Stimulated activated CD4-positive, alpha-beta T cell treated with anti-CD3 and anti-CD28 coated beads, Interleukin-2, amount 100 ng/mL, for 24 hours (primary cell): ENCODE measurements around the gene CLDN9.

Experiments used
- DNase-seq, 2 donors: peaks; one replicate each; pipeline ENCODE4 v3.0.0-alpha.2; 2020

Gene CLDN9

DNA sequence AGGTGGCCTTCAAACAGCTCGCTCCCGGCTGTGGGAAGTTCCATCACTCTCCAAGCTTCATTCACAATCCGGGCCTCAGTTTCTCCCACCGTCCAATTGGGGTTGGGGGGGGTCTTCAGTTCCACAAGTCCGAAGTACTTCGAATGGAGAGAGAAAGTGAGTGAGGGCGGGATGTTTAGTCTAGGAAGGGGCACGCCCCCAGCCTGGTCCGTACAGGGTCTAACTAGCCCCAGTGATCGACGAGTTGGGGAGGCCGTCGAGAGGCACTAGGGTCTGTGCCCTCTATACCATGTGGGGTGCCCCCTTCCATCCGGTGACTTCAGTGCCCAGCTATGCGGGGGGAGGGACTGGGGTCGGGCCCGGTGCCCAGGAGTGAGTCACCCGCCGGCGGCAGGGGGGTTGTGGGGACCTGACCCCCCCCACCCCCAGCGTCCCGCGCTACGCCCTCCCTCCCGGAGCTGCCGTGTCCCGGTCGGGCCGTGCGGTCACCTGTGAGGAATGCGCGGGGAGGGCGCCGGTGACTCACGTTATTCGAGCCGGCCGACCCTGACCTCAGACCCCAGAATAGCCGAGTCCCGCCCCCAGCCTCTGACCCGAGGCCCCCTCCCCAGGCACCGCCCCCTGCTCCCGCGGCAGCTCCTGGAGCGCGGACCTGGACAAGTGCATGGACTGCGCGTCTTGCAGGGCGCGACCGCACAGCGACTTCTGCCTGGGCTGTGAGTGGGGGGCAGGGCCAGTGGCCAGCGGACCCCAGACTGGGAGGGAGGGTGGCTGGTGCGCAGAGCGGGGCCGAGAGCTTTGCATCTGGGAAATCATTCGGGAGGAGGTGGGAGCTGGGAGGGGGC, 8.1 kb downstream of the CLDN9 start:
- DNase-seq: peak; percentile 51 to 58

DNA sequence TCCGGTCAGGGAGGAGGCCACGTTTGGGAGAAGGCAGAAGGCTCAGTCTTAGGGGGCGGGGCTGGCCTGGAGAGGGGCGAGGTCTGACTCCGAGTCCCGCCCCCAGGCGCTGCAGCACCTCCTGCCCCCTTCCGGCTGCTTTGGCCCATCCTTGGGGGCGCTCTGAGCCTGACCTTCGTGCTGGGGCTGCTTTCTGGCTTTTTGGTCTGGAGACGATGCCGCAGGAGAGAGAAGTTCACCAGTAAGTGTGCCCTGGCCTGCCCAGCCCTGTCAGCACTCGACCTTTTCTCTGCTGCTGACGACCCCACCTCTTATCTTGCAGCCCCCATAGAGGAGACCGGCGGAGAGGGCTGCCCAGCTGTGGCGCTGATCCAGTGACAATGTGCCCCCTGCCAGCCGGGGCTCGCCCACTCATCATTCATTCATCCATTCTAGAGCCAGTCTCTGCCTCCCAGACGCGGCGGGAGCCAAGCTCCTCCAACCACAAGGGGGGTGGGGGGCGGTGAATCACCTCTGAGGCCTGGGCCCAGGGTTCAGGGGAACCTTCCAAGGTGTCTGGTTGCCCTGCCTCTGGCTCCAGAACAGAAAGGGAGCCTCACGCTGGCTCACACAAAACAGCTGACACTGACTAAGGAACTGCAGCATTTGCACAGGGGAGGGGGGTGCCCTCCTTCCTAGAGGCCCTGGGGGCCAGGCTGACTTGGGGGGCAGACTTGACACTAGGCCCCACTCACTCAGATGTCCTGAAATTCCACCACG, 8.9 kb downstream of the CLDN9 start:
- DNase-seq: peak; percentile 85 to 90

DNA sequence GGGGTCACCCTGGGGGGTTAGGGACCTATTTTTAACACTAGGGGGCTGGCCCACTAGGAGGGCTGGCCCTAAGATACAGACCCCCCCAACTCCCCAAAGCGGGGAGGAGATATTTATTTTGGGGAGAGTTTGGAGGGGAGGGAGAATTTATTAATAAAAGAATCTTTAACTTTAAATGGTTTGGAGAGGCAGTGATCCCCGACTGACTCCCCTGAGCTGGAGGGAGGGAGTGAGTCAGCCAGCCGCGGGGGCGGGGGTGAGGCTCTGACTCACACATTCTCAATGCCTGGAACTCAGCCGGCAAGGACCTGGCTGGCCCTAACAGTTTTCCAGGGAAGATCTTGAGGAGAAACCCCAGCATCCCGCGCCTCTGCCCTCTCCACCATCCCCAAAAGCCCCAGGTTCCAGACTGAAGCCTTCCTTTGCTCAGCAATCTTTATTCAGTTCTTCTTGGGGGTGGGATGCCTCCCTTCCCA, 9.5 kb downstream of the CLDN9 start:
- DNase-seq: peak; percentile 93

DNA sequence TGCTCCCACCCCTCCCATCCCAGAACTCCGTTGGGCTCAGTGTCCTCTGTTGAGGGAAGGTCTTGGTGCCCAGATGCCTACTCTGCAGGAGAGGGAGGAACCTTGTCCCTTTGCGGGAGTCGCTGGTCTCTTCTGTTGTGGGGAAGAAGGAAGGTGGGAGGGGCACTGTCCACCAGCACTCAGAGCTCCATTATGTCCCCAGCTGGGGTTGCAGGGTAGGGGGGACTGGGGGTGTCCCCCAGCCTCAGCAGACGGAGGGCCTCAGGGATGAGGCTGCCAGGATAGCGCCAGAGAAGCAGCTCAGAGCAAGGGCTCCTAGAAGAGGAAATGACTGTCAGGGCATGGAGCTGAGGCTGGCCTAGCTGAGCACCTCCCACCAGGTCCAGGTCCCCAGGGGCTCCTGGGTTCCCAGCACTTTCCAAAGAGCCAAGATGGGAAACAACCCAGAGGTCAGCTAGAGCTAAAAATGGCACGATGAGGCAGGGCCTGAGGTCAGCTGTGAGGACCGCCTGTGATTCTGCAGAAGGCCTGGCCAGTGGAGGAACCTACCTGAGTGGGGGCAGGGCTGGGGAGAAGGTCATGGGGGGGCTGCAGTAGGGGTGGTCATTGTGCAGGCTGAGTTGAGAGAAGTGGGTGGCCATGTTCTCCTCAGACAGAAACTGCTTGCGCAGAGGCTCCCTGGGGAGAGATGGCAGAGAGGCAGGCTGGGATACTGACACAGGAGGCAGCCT, 10.1 kb downstream of the CLDN9 start:
- DNase-seq: no peak

DNA sequence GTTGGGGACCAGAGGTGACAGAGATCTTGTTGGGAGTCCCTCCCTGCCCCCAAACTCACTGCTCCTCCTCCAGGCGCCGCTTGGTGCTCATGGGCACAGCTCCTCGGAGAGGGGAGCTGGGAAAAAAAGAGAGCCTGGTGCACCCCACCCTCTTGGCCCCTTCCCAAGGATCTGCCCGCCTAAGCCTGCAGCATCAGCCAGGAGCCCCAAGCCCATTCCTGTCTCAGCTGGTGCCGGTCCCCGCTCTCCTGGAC, 10.6 kb downstream of the CLDN9 start:
- DNase-seq: peak in 1 of 2 donors; percentile 34

DNA sequence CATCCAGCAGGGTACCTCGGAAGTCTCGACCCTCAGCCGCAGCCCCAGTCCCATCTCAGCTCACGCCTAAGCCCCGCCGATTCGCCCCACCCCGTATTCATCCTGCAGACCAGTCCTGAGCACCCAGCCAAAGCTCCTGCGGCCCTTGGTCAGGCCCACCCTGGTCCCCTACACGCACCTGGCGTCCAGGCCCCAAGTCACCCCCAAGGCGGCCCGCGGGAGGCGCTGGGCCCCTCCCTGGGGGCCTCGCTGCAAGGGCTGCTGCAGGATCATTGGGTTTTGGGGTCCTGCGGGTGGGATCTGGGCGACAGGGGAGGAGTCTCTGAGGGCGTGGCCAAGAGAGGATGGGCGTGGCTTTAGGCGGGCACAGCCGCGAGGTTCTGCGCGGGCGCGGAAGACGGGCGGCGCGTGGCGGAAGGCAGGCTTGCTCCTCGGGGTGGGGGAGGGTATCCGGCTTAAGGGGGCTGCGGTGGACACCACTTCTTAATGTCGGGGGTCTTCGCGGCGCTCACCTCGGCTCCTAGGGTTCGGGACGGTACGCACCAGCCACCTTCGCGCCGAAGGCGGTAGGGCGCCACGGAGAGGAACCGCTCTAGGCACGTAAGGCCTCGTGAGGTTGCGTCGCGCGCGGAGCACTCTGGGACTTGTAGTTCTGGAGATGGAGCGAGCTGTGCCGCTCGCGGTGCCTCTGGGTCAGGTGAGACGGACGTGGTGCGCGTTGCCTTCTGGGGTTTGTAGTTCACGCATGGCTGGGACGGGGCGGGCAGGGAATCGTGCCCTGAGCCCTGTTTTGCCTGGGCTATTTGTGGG, 11.2 kb downstream of the CLDN9 start, which contains the start of the genes HCFC1R1 and THOC6:
Gene HCFC1R1, minus strand, starts transcription at position 274 of the 810 bp plus-strand sequence. Its CDS starts 1 bp downstream, at position 273.
Gene THOC6, plus strand, starts transcription at position 367 of the 810 bp plus-strand sequence. Its CDS starts 292 bp downstream, at position 659.
- peak; percentile 95 to 97 for DNase-seq

DNA sequence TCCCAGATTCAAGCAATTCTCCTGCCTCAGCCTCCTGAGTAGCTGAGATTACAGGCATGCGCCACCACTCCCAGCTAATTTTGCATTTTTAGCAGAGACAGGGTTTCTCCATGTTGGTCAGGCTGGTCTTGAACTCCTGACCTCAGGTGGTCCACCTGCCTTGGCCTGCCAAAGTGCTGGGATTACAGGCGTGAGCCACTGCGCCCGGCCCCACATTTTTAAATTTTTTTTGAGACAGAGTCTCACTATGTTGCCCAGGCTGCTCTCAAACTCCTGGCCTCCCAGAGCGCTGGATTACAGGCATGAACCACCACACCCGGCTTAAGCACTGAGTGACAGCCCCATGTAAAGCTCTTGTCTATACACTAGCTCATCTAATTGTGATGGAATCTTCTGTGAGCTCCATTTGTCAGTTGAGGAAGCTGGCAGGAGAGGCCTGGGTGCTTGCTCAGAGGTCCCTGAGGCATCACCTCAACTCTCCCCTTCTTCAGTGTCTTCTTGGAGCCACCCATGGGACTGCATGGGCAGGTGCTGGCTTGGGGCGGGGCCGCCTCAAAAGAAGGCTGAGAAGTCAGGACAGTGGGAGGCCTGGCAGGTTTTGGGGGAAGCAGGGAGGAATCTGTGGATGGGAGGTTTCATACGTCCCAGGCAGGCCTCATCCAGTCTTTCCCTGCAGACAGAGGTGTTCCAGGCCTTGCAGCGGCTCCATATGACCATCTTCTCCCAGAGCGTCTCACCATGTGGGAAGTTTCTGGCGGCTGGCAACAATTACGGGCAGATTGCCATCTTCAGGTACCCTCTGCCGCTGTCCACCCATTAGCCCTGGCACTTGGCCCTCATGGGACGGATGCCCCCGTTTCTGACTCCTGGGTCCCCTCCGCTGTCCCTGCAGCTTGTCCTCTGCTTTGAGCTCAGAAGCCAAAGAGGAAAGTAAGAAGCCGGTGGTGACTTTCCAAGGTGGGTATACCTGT, 12.6 kb downstream of the CLDN9 start:
- no peak for DNase-seq

DNA sequence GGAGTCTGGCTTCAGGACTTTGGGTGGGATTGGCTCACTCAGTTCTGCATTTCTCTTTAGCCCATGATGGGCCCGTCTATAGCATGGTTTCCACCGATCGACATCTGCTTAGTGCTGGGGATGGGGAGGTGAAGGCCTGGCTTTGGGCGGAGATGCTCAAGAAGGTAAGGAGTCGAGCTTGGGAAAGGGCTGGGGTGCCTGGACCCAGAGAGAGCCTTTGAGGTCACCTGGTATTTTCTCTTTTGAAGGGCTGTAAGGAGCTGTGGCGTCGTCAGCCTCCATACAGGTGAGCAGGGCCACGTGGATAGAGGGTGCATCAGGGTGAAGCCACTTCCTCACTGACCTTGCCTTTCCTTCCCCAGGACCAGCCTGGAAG, 13.3 kb downstream of the CLDN9 start:
- no peak for DNase-seq

DNA sequence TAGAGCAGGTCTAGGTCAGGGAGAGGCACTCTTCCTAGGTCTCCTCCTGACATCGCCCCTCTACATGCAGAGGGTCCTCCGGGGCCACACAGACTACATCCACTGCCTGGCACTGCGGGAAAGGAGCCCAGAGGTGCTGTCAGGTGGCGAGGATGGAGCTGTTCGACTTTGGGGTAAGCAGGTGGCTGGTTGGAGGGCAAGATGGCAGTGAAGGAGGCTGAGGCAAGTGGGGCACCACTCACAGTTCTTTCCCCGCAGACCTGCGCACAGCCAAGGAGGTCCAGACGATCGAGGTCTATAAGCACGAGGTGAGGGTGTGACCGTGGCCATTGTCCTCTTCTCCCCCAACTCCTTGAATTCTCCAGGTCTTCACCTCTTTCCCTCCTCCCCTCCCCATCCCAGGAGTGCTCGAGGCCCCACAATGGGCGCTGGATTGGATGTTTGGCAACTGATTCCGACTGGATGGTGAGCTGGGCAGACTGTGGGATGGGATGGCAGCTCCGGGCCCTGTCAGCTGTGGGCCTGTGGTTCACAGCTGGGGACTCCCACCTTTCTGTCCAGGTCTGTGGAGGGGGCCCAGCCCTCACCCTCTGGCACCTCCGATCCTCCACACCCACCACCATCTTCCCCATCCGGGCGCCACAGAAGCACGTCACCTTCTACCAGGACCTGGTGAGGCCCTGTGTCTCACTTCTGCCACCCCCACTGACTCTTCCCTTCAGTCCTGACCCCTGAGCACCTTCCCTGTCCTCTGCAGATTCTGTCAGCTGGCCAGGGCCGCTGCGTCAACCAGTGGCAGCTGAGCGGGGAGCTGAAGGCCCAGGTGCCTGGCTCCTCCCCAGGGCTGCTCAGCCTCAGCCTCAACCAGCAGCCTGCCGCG, 14.1 kb downstream of the CLDN9 start:
- no peak for DNase-seq

DNA sequence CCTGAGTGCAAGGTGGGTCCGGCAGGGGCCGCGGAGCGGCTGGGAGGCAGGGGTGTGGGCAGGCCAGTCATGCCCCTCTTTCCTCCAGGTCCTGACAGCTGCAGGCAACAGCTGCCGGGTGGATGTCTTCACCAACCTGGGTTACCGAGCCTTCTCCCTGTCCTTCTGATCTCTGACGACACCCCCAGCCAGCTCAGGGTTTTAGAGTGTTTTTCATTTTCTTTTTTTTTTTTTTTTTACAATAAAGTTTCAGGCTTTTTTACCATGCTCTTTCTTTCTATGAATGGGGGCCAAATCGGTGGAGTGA, 14.7 kb downstream of the CLDN9 start:
- no peak for DNase-seq

DNA sequence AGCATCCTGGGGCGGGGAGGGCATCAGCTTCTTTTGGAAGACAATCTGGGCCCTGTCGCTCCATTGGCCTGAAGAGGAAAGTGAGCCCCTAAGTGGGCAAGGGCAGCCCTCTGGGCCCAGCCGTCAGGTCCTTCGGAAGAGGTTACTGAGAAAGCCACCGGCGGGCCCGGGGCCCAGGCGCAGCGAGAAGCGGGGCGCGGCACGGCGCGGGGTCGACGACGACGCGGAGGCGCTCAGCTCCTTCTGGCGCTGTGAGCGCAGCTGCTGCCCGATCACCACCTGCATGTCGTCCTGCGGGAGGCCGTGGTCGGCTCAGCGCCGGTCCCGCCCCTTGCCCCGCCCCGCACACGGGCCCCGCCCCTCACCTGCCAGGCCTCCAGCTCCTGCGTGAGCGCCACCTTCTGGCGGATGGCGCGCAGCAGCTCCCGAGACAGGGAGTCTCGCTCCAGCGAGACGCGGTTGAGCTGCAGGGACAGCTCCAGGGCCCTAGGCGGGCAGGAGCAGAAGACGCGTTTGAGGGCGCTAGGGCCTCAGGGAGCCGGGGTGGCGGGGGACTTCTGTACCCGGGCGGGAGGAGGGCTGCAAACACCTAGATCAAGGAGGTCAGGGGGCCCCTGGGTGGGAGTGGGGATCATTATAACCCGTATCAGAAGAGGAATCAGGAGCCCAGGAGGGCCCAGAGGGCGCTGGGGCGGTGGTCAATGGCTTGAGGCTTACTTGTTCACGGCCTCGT, 15.4 kb downstream of the CLDN9 start:
- peak; percentile 89 to 93 for DNase-seq

DNA sequence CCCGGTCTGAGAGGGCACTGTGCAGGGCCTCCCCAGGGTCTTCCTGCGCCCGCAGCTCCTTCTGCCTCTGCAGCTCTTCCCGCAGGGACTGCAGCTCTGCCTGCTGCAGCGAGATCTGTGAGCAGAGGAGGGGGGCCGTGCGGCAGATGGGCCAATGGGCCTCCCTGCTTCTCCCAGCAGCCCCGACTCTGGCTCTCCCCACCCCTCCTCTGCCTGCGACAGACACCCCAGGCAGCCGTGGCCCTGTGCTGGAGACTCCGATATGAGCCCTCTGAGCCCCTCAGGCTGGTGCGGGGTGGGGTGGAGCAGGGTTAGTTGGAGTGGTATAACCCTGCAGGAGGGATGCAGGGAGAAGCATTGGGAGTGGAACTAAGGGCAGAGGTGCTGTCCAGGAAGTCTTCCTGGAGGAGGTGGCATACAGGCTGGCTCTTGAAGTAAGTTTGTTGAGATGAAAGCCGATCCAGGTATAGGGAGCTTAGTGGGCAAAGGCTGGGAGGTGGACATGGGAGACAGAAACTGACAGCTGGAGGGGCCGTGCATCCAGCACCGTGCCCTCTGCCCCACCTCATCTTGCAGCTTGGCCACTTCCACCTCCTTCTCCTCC, 16.1 kb downstream of the CLDN9 start:
- DNase-seq: no peak

DNA sequence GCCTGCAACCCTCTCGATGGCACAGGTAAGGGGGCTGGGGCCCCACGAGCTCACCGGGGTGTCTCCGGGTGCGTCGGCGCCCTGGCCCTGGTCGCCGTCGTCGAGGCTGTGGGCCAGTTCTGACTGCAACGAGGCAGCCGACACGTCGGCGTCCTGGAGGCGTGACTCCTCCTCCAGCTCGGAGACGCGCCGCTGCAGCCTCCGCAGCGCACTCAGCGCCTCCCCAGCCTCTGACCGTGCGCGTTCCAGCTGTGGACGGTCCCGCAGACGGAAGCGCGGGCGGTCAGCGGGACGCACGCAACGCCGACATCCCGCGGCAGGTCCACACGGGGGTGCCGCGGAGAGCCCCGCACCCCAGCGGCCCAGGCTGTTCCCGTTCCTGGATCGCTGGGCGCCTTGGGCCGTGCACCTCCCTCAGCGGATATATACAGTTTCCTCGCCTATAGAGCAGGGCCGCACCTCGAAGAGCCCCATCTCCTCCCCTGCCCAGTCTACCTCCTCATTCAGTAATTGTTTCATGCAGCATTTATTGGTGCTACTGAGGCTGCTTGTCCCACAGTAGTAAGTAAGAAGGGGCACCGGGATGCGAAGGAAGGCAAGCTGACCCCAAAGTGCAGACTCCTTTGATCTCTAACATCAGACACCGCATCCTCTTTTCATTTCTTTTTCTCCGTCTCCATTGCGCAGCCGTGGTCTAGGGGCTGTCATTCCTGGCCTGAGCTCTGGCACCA, 16.9 kb downstream of the CLDN9 start:
- DNase-seq: peak; percentile 39 to 68

DNA sequence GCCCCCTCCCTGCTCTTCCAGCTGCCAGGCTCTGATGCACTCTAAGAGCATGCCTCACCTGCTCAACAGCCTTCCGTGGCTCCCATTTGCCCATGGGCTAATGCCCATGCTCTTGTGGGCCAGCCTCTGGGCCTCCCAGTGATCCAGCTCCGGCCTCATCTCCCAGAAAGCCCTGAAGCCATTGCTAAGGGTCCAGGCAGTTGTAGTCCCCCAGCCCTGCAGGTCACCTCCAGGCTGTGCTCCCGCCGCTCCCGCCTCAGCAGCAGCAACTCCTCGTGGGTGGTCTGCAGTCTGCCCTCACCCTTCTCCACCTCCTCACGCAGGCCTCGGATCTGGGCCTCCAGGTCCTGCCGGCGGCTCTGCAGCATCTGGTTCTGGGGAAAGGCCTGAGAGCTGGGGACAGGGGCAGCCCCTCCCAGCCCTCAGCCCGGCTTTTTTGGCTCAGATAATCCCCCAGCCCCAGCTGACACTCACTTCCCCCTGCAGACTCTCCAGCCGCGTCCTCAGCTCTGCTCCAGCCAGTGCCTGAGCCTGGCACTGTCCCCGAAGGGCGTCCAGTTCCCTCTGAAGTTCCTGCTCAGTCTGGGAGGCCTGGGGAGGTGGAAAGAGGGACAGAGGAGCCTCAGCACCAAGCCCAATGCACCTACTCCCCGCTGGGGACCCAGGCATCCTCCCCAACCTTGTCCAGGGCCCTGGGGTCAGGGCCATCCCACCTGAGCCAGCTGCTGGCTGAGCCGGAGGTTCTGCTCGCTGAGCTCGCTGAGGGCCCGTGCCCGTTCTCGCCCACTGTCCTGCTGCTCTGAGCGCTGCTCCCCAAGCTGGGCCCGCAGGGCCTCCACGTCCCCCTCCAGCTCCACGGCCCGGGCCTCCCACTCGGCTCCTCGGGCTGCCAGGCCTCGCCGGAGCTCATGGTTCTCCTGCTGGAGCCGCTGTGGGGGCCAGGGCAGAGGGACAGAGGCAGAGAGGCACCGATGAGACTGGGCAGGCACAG, 17.8 kb downstream of the CLDN9 start:
- DNase-seq: no peak

DNA sequence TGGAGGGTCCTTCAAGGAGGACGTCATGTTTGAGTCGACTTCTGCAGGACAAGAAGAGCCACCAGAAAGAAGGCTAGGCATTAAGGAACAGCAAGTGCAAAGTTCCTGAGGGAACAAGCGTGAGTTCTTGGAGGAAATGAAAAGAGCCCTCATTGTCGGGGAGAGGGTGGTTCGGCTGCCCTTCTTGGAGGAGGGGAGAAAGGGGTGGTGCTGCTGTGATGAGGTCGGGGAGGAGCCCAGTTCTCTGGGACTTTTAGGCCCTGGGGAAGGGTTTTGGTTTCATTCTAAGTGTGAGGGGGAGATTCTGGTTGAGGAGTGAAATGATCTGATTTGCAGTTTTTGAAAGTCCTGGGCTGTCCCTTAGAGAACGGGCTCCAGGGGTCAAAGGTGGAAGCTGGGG, 19.9 kb downstream of the CLDN9 start:
- no peak for DNase-seq

DNA sequence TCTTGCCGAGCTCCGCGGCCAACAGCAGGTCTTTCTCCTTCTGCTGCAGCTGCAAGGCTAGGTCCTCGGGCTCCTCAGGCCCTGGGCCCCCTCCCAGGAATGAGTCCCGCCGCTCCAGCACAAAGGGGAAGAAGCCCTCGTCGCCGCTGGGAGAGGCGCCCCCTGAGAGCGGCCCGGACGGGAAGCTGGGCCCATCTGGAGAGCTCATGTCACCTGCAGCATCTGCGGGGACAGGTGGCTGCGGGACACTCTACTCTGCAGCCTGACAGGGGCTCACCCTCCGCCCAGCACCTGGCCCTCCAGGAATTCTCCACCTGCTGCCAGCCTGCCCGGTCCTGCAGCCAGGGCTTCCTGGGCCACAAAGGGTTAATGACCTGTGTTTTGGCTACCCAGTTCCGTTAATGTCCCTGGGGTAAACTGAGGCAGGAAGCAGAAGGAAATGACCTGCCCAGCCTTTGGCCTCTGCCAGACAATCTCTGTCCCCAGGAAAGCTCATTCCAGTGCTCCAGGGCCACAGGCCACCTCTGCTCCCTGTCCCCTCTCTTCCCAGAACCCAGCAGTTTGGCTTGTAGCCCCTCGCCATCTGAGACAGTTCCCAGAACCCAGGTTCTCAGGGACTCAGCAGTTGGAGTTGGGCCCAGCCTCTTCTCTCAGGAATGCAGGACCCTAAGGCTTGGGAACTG, 22.7 kb downstream of the CLDN9 start:
- no peak for DNase-seq
